HG03571 (cell line): ENCODE results near the gene MYH9.

Experiments used
- ATAC-seq: cut with Tn5 transposase; IDR thresholded peaks from one replicate; pipeline ENCODE4 v1.9.1; 2021; ENCODE audit not compliant: unreplicated experiment

MYH9 gene

GRCh38 chr22:36369004-36369921 lies 18.5 kb downstream of the MYH9 start:
- no peak for ATAC-seq

GRCh38 chr22:36368359-36368983 lies 19.3 kb downstream of the MYH9 start:
- ATAC-seq = no peak

GRCh38 chr22:36367479-36367878 lies 20.3 kb downstream of the MYH9 start:
- no peak for ATAC-seq

DNA sequence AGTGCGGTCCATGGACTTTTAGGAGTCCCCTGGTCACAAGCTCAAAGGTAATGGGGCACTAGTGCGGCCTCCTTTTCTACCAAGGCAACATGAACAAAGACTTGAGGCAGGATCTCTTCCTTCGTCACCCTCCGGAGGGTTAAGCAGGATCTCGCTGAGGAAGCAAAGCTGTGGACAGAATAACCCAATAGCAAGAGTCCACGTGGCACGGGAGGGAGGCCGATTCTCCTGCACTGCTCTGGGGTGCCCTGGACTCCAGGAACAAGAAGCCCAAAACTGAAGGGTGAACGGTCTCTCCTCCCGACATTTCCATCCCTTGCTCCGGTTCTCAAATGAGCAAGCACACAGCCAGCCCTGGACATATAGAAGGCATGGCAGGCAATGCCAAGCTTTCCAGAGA lies 20.7 kb downstream of the MYH9 start:
- no peak for ATAC-seq

GRCh38 chr22:36366291-36366708 lies 21.5 kb downstream of the MYH9 start:
- no peak for ATAC-seq

DNA sequence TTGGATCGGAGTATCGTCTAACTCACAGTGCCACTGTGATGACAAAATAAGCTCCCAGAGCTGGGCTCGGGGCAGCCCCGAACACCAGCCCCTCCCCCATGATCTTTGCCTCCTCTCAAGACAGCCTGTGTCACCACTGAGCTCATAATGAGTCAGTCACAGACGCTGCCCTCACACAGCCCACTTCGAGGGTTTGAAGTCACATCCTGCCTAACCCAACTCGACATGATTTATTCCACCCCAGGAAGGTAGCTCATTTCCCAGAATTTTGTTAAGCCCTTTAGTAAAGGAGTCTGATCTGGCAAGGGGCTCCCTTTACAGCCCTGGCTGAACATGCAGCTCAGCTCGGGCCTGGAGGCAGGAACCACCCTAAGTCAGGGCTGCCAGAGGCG lies 22.8 kb downstream of the MYH9 start:
- ATAC-seq = no peak

DNA sequence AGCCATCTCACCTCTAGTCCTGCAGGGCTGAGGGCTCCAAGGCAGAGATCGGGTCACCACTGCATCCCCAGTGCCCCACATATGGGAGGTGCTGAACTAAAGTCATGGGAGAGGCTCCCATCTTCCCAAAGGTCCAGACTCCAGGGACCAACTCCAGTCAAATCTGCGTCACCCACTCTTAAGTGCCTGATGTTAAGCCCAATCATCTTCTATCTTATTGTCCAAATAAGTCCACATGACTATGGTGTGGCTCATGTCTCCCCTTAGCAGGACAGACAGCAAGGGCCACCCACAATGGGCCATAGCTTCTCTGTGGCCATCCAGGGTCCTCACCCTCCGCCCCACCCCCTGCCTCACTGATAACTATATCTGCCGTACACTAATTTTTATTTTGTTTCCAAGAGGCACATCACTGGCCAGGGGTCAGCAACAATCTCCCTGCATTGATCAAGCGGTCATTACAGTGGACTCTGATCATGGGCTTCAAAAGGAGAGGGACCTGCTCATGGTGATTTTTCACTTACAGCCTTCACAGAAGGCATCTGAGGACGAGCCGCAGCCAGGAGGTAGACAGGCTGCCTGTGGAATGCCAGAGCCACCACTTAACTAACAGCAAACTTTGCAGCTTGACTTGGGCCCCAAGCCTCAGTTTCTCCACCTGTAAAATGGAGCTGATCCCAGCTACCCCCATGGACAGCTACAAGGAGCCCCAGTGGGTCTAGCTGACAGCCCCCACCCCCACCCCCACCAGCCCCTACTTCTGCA lies 23.3 kb downstream of the MYH9 start:
- ATAC-seq = no peak

GRCh38 chr22:36363349-36363981 lies 24.3 kb downstream of the MYH9 start:
- ATAC-seq = no peak

- ATAC-seq = no peak
These were observed 24.8 kb downstream of the MYH9 start for GRCh38 chr22:36362932-36363331.

- ATAC-seq = no peak
These were observed 25.7 kb downstream of the MYH9 start for GRCh38 chr22:36362075-36362474.

DNA sequence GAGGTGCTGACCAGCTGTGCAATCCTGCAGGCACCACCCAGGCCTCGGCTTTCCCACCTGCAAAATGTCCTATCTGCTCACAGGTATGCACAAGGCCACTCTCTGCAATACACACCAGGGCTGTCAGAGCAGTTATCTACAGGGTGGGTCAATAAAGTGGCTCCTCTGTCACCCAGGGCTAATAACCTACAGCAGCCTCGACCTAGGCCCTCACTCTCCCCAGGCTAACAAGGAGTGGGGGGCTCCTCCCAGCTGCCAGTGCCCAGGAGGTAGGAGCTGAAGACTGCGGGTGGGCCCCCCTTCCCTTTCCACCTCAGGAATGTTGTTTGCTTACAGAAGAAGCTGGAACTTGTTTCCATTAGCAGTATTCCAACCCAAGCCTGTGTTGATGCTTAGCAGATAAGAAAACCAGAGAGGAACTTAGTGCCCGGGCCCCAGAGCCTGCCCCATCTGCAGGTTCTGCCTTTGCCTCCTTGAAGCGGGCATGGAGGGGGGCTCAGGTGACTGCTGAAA lies 26.8 kb downstream of the MYH9 start:
- no peak for ATAC-seq

DNA sequence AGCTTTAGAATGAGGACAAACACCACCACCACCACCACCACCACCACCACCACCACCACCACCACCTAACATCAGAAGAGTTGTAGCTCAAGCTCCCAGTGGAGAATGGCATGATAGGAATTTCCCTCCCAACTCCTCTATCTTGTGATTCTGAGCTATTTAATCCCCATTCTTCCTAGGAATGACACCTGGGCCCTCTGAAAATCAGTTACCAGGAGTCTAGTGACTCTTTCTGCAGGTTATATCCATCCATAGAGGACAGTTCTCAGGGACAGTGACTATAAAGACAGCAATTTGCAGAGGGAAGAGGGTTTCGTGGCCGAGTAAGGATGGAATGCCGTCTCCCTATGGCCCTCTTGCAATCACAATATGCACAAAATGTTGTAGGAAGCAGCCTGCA lies 27.8 kb downstream of the MYH9 start:
- ATAC-seq = no peak

- ATAC-seq = no peak
These were observed 28.2 kb downstream of the MYH9 start for GRCh38 chr22:36359470-36359996.

DNA sequence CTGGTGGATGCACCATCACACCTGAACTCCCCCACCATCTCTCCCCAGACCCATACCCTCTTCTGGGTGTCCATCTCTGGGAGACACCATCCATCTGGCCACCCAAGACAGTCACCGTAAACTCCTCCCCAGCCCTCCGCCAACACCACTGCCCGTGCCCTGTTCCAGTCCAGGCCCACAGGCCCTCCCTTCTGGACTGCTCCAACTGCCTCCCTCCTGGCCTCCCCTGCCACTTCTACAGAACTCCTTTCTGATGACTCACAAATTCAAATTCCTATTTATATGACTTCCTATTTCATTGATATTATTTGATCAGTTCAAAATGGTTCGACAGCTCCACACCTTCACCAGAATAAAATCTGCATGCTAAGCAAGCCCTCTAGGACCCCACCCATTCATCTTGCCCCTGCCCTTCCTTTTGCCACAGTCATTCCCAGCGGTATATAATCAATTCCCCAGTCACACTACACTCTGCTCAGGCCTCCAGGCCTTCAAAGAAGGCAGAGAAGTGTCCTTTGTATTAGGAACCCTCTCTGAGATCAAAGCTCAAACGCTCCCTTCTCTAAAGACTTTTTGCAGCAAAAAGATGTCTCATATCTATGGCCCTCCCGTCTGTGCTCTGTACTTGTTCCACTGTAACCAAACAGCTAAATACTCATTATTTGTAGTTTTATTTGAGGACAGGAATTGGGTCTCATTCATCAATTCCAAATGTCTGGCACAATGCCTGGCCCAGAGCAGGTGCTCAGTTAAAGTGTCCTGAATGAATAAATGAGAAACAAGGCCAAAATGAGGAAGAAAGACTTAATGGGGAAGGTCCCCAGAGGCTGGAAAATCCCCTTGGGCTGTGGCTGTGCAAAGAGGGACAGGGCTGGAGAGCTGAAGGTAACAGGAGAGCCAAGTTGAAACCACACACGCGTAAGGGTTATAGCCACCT lies 29.0 kb downstream of the MYH9 start:
- ATAC-seq = no peak

DNA sequence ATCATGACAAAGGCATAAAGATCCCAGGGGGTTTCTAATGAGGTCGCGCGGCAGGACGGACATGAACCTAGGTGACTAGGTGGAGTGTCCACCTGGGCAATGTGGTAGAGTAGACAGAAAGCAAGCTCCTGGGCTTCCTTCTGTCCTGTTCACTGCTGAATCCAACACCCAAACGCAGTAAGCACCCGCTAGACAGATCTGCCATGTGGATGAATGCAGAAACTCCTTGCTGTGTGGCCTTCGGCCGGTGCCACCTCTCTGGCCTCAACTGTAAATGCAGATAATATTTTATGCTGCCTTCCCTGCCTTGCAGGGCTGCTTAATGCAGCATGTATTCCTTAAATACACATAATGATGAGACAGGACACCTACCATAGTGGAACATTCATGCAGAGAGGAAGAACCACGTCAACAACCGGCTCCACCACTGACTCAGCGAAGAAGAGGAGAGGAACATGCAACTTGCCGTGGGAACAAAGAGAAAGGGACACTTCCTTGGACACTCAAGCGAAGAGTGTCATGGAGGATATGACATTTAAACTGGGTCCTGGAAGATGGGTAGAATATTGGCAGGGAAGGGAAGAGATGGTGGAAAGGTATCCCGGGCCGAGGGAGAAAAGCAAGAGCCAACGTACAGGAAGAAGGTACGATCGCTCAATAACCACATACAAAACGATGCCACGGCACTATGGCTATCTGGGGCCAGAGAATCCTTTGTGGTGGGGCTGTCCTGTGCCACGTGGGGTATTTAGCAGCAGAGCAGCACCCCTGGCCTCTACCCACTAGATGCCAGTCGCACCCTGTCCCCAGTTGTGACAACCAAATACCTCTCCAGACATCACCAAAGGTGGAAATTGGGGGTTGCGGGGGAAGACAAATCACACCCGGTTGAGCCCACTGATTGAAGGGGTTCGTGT lies 30.8 kb downstream of the MYH9 start:
- ATAC-seq = no peak

GRCh38 chr22:36355894-36356293 lies 31.9 kb downstream of the MYH9 start:
- ATAC-seq = no peak

GRCh38 chr22:36355362-36355761 lies 32.4 kb downstream of the MYH9 start:
- no peak for ATAC-seq

GRCh38 chr22:36352803-36353507 lies 34.8 kb downstream of the MYH9 start:
- no peak for ATAC-seq
